ENCODE measurements around the gene FOXC1.

FOXC1 gene

GRCh38 chr6:1611322-1611571 is 1.5 kb downstream of the FOXC1 start:
- Histone ChIP-seq H3K9ac (ENCODE audit: low read depth, low read length) (no peak overlapping the region), H3K9me3 (ENCODE audit: insufficient read depth, low read length, severe bottlenecking) (no peaks in the 10 kb centered on the region), H3K4me1 (ENCODE audit: insufficient read depth, low read length) (no peaks in the 10 kb centered on the region), H3K4me3 (ENCODE audit: low read depth in 1 of 2, low read length in 2 of 2) (no peak overlapping the region), H4K20me1 (ENCODE audit: insufficient read depth, low read length) (no peaks in the 10 kb centered on the region), H3K27ac (ENCODE audit: low read length) (no peak overlapping the region), H3K27me3 (ENCODE audit: insufficient read depth, low read length, poor library complexity) (no peaks in the 10 kb centered on the region), H2AFZ (ENCODE audit: low read depth, low read length) (no peak overlapping the region), H3K79me2 (ENCODE audit: insufficient read depth, low read length) (no peaks in the 10 kb centered on the region), H3K4me2 (ENCODE audit: insufficient read depth, low read length) (no peak overlapping the region), H3K36me3 (ENCODE audit: insufficient read depth, low read length) (no peaks in the 10 kb centered on the region)
- DNase-seq (no peak), ATAC-seq (ENCODE audit: insufficient read depth, low read depth) (no peak)
- TF ChIP-seq CTCF (IDR thresholded peaks at IDR 0.05; ENCODE audit: borderline replicate concordance, extremely low read depth, low read length, poor library complexity, severe bottlenecking) = no peak
- no peak for TF ChIP-seq EZH2 (IDR thresholded peaks at IDR 0.05; ENCODE audit: borderline replicate concordance, low read depth, low read length, severe bottlenecking)

- no peaks in the 10 kb centered on the region for H3K27me3 ChIP-seq (ENCODE audit: insufficient read depth, low read length, poor library complexity)
Observed at GRCh38 chr6:1611572-1612298, 2.0 kb downstream of the FOXC1 start.

GRCh38 chr6:1612299-1612973 is 2.7 kb downstream of the FOXC1 start:
- no peak overlapping the region for H3K4me2 ChIP-seq (ENCODE audit: insufficient read depth, low read length)
- no peaks in the 10 kb centered on the region for H3K79me2 ChIP-seq (ENCODE audit: insufficient read depth, low read length)
- H3K27ac ChIP-seq (ENCODE audit: low read length) = no peak overlapping the region
- no peak for ATAC-seq (ENCODE audit: insufficient read depth, low read depth)
- no peak overlapping the region for H2AFZ ChIP-seq (ENCODE audit: low read depth, low read length)
- no peaks in the 10 kb centered on the region for H4K20me1 ChIP-seq (ENCODE audit: insufficient read depth, low read length)
- H3K9ac ChIP-seq (ENCODE audit: low read depth, low read length) = no peak overlapping the region
- no peaks in the 10 kb centered on the region for H3K36me3 ChIP-seq (ENCODE audit: insufficient read depth, low read length)
- H3K4me1 ChIP-seq (ENCODE audit: insufficient read depth, low read length) = no peaks in the 10 kb centered on the region
- DNase-seq = no peak
- H3K9me3 ChIP-seq (ENCODE audit: insufficient read depth, low read length, severe bottlenecking) = no peaks in the 10 kb centered on the region
- no peak overlapping the region for H3K4me3 ChIP-seq (ENCODE audit: low read depth in 1 of 2, low read length in 2 of 2)
- no peak for TF ChIP-seq EZH2 (IDR thresholded peaks at IDR 0.05; ENCODE audit: borderline replicate concordance, low read depth, low read length, severe bottlenecking)
- no peak for TF ChIP-seq CTCF (IDR thresholded peaks at IDR 0.05; ENCODE audit: borderline replicate concordance, extremely low read depth, low read length, poor library complexity, severe bottlenecking)
- H3K27me3 ChIP-seq (ENCODE audit: insufficient read depth, low read length, poor library complexity) = no peaks in the 10 kb centered on the region

More at GRCh38 chr6:1611572-1612298, 2.0 kb downstream of the FOXC1 start:
- Histone ChIP-seq H4K20me1 (ENCODE audit: insufficient read depth, low read length) (no peaks in the 10 kb centered on the region), H3K36me3 (ENCODE audit: insufficient read depth, low read length) (no peaks in the 10 kb centered on the region), H3K27ac (ENCODE audit: low read length) (no peak overlapping the region), H3K4me2 (ENCODE audit: insufficient read depth, low read length) (no peak overlapping the region; the same call in 1 of the 2 replicates), H3K9ac (ENCODE audit: low read depth, low read length) (no peak overlapping the region), H2AFZ (ENCODE audit: low read depth, low read length) (no peak overlapping the region), H3K9me3 (ENCODE audit: insufficient read depth, low read length, severe bottlenecking) (no peaks in the 10 kb centered on the region), H3K79me2 (ENCODE audit: insufficient read depth, low read length) (no peaks in the 10 kb centered on the region), H3K4me3 (ENCODE audit: low read depth in 1 of 2, low read length in 2 of 2) (no peak overlapping the region), H3K4me1 (ENCODE audit: insufficient read depth, low read length) (no peaks in the 10 kb centered on the region)
- ATAC-seq (ENCODE audit: insufficient read depth, low read depth) = no peak
- DNase-seq = no peak
- TF ChIP-seq CTCF (IDR thresholded peaks at IDR 0.05; ENCODE audit: borderline replicate concordance, extremely low read depth, low read length, poor library complexity, severe bottlenecking) (no peak), EZH2 (IDR thresholded peaks at IDR 0.05; ENCODE audit: borderline replicate concordance, low read depth, low read length, severe bottlenecking) (no peak)
